GM10248 (cell line): ENCODE data around the gene PRTG.

Source experiments
- CTCF ChIA-PET: fragments of 300-600 bp; sonication (Branson Sonifier 250); formaldehyde crosslinking; extraction: SDS; loops from one replicate; lab custom pipeline; 2021; ENCODE audit warnings: antibody characterized with exemption; lab: Yijun Ruan, JAX
- POLR2A ChIA-PET: fragments of 350-650 bp; sonication (Branson Sonifier 250); formaldehyde crosslinking; extraction: SDS; loops from one replicate; lab custom pipeline; 2020; ENCODE audit warnings: antibody characterized with exemption; lab: Yijun Ruan, JAX
- DNase-seq: peaks from one replicate; pipeline ENCODE4 v3.0.0; 2012; ENCODE audit errors: extremely low spot score
- TF ChIP-seq, protein P1 (sequence below): IDR thresholded peaks from 2 replicates; pipeline ENCODE4 v1.5.1; 2012; ENCODE audit warnings: mild to moderate bottlenecking, low read depth; ENCODE audit errors: extremely low read depth, missing control alignments, control extremely low read depth

The PRTG gene

DNA sequence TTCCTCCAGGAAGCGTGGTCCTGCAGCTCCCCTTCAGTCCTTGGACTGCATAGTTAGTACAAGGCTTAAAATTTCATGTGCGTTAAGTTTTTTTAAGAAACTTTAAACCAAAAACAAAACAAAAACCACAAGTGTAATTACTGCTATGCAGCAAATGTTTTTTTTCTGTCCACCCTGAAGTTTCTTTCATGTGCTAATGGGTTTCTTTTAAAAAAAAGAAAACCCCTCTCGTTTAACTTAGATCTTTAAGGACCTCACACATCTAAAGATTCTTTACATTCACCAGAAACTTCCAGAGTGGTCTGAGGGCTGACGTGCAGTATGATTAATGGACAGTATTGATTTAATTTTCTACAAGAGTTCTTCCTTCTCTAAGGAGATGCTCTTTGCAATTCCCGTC, 82.8 kb downstream of the PRTG start:
- ChIA-PET POLR2A (no interaction called here), CTCF (interaction anchor here (1.0 kb wide), 1 partner anchor 13 kb away, joined by 4 read pairs; no protein-coding TSS in a partner anchor)
- TF ChIP-seq, protein P1, sequence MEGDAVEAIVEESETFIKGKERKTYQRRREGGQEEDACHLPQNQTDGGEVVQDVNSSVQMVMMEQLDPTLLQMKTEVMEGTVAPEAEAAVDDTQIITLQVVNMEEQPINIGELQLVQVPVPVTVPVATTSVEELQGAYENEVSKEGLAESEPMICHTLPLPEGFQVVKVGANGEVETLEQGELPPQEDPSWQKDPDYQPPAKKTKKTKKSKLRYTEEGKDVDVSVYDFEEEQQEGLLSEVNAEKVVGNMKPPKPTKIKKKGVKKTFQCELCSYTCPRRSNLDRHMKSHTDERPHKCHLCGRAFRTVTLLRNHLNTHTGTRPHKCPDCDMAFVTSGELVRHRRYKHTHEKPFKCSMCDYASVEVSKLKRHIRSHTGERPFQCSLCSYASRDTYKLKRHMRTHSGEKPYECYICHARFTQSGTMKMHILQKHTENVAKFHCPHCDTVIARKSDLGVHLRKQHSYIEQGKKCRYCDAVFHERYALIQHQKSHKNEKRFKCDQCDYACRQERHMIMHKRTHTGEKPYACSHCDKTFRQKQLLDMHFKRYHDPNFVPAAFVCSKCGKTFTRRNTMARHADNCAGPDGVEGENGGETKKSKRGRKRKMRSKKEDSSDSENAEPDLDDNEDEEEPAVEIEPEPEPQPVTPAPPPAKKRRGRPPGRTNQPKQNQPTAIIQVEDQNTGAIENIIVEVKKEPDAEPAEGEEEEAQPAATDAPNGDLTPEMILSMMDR = no peak
- no peak for DNase-seq

GRCh38 chr15:55659481-55659880, 83.5 kb downstream of the PRTG start:
- ChIA-PET CTCF (interaction anchor here (1.0 to 2.2 kb wide), 2 partner anchors 10 to 18 kb away, joined by 3 to 6 read pairs; no protein-coding TSS in a partner anchor), POLR2A (no interaction called here)
- TF ChIP-seq, protein P1 = no peak
- no peak for DNase-seq

DNA sequence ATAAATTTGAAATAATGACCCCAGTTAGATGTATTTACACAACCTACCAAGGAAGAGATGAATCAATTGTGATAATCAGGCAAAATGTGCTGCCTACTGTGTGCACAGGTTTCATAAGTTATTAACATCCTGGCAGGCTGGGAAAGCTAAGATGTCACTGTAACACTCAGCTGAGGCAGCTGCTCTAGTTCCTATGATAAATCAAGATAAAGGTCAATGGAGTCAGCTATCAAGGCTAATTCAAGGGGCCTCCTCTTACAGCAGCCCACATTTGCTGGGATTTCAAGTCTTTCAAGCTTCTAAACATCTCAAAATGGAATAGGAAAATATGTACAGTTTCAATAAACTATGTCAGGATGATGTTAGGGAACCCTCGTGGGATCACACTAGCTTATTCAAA, 84.1 kb downstream of the PRTG start:
- DNase-seq = no peak
- CTCF ChIA-PET = interaction anchor here (1.0 to 2.2 kb wide), 2 partner anchors 10 to 17 kb away, joined by 3 to 6 read pairs; no protein-coding TSS in a partner anchor
- POLR2A ChIA-PET = no interaction called here
- TF ChIP-seq, protein P1 = no peak

DNA sequence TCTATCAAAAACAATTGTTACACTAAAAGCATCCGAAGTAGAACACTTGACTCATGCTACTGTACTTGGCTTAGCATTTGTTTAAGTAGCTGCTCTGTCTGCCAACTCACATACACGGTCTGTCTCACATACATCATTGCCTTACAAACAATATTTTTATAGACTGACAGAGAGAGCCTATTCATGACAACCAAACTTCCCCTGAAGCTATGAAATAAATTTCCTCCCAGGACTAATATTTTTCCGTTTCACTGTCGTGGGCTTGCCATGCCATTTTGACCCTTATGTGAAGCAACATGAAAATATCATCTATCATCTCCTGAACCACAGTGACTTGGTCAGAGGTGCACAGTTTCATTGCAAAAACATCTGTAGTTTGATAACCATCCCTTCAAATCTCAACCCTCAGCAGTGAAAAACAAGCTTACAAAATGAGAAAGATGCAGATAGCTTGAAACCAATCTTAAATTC, 88.4 kb downstream of the PRTG start:
- CTCF ChIA-PET = interaction anchor here (0.7 to 1.0 kb wide), 2 partner anchors 8 to 243 kb away, joined by 3 read pairs; no protein-coding TSS in a partner anchor
- POLR2A ChIA-PET = no interaction called here

DNA sequence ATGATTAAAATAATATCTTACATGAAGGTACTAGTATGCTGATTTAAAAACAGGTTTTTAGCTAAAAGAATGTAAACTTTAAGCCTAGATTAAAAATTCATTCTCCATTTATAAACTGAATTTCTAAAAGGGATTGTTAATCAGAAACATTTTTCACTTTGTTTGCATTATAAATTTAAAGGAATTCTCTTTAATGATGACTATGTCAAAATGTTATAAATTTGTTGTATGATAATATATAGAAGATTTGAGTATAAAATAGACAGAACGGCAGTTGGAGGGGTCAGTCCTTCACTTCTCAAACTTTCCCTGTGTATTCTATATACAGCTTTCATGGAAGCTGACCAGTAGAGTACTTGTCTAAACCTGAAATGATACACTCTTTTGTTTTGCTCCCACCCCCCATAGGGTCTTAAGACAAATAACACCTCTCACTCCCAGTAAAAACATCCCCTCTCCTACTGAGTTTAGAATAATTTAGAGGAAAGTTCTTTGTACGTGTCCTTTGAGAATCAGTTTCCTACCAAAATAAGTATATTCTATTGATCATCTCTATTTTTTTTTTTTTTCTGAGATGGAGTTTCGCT, 90.0 kb downstream of the PRTG start:
- no peak for DNase-seq
- TF ChIP-seq, protein P1 = no peak
- POLR2A ChIA-PET = no interaction called here
- CTCF ChIA-PET = interaction anchor here (1.3 to 4.6 kb wide), 4 partner anchors 27 to 192 kb away, joined by 3 to 32 read pairs (median 4); no protein-coding TSS in a partner anchor

More for the DNA sequence above, 88.4 kb downstream of the PRTG start:
- TF ChIP-seq, protein P1 = no peak
- DNase-seq = no peak

DNA sequence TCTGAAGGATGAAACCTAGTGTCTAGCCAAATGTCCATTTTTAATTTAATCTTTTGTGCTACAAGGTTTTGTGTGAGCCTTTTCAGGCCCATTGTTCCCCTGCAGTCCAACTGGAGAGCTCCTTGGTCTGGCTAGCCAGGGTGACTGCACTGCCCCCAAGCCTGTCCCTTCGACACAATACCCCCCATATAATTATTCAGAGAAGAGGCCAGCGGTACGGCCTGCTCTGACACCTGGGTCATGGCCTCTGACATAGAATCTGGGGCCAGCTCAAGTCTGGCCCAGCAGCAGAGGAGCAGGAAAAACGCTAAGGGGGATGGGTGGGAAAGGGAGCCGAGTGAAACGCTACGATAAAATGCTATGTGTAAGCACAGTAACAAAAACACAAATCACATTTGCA, 90.6 kb downstream of the PRTG start:
- TF ChIP-seq, protein P1 = no peak
- DNase-seq = no peak
- ChIA-PET CTCF (interaction anchor here (1.0 to 4.6 kb wide), 5 partner anchors 27 to 192 kb away, joined by 3 to 32 read pairs (median 3); no protein-coding TSS in a partner anchor), POLR2A (no interaction called here)
